NCI-H1105 treated with DMSO at 0.1 percent for 48 hours (cell line): ENCODE results near the gene NIPAL3.
"Not testable (repeated sequence)": the region's sequence is repeated elsewhere in the genome, so short reads cannot be mapped to it uniquely, and the experiment has no call there.

Experiments
- DNase-seq: peaks from one replicate; lab custom pipeline; 2025; lab: John Stamatoyannopoulos, UW

Gene NIPAL3

DNA sequence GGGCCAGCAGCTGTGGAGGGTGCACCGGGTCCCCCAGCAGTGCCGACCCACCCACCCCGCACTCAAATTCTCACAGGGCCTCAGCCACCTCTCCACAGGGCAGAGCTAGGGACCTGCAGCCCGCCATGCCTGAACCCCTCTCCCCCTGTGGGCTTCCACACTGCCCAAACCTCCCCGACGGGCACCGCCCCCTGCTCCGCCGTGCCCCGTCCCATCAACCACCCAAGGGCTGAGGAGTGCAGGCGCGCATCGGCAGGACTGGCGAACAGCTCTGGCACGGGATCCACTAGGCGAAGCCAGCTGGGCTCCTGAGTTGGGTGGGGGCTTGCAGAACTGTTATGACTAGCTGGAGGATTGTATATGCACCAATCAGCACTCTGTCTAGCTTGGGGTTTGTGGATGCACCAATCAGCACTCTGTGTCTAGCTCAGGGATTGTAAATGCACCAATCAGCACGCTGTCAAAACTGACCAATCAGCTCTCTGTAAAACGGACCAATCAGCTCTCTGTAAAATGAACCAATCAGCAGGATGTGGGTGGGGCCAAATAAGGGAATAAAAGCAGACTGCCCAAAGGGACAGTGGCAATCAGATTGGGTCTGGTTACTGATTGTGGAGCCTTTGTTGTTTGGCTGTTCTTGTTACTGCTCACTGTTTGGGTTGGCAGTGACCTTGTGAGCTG lies 74.6 kb downstream of the NIPAL3 start:
- no peak for DNase-seq

DNA sequence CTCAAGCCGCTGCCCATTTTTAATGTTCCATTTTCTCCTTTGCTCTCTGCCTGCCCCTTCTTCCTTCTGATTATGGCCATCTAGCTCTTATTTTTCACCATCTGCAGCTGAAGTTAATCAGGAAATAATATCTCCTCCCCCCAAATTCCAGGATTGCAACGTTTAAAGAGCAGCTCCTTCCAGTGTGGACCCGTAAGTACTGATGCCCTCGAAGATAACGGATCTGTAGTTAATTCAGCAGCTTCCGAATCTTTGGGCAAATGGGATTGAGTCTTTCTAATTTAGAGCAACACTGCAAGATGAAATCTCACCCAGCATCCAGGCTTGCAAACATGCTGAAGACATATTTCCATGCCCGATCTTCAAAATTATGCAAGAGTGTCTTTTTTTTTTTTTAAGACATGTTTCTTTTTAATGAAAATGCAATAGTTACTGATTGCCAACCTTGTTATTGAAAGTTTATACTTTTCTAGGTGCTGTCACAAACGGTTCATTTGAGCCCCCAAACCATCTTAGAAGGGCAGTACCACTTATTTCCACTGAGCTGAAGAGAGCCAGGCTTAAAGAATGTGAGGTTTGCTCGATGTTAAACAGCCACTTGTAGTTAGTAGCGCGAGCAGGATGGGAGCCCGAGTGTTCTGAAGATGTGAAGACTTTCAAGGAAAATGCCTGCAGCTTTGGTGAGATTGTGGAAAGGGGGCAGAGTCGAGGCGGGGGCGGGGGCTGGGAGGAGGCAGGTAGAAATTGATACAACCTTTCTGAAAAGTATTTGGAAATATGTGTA lies 76.2 kb downstream of the NIPAL3 start:
- no peak for DNase-seq

DNA sequence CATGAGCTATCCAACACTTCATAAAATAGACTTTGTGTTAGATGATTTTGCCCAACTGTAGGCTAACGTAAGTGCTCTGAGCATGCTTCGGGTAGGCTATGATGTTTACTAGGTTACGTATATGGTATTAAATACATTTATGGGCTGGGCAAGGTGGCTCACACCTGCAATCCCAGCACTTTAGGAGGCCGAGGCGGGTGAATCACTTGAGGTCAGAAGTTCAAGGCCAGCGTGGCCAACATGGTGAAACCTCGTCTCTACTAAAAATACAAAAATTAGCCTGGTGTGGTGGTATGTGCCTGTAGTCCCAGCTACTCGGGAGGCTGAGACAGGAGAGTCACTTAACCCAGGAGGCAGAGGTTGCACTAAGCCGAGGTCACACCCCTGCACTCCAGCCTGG lies 77.3 kb downstream of the NIPAL3 start:
- not testable (repeated sequence) for DNase-seq

DNA sequence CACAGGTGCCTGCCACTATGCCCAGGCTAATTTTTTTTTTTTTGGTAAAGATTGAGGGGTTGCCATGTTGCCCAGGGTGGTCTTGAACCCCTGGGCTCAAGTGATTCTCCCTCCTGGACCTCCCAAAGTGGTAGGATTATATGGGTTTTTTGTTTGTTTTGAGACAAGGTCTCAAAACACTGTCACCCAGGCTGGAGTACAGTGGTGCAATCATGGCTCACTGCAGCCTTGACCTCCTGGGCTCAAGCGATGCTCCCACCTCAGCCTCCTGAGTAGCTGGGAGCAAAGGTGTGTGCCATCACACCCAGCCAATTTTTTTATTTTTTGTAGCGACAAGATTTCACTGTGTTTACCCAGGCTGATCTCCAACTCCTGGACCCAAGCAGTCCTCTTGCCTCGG lies 78.2 kb downstream of the NIPAL3 start:
- DNase-seq = no peak

DNA sequence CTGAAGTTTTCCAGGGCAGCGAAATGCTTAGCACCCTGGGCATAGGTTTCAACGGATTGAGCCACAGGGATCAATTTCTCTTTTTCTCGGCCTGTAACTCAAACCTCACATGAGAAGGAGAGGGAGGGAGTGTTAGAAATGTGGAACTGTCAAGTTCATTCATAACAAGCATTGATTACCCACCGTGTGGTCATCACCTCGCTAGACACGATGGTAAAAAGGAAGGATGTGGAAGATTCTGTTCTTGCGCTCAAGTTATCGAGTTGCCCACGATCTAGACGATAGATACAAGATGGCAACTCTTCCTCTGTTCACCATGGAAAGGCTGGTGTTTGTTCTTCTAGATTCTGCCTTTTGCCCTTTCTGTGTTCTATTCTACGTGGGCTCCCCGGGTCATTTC lies 83.0 kb downstream of the NIPAL3 start:
- DNase-seq = no peak

DNA sequence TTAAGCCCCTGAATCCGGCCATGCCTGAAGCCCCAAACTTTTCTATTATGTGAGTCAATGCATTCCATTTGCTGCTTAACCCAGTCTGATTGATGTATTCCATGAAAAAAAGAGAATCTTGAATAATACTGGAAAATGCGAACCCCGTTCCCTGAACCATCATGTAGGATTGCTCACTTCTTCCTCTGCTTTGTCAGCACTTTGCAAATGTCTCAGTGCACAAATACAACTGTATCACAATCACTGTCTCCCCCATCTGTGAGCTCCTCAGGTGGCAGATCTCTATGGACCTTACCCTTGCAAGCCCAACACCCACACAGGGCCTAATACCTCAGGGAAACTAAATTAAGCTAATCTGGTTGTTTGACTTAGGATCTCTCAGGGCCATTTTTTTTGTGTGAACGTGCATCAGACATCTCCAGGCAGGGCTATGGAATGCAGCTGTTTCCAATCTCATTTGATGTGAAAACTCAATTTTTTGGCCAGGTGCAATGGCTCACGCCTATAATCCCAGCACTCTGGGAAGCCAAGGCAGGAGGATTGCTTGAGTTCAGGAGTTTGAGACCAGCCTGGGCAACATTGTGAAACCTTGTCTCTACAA lies 84.9 kb downstream of the NIPAL3 start:
- no peak for DNase-seq

DNA sequence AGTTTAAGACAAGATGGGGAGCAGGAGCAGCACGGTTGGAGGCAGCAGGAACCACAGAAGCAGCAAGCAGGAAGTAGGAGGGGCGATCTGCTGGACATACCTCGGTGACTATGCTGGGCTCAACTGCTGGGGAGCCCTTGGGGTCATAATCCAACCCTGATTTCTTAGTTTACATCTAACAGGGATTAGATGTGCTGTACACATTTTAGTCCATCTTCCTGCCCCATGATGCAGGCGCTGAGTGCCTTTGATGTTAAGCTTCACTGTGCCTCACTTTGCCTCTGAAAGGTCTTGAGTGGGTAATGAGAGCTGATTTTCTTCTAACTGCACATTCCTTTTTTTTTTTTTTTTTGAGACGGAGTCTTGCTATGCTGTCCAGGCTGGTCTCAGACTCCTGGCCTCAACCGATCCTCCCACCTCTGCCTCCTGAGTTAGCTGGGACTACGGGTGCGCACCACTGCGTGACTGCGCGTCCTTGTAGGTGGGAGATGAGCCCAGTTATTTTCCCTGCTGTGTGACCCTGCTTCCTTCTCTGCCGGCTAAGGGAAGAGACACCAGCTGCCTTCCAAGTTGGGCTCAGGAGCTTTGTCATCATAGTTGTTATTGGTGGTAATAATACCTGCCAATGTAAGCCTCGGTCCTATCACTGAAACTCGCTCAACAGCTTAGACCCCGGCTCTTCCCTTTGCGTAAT lies 85.9 kb downstream of the NIPAL3 start:
- no peak for DNase-seq

DNA sequence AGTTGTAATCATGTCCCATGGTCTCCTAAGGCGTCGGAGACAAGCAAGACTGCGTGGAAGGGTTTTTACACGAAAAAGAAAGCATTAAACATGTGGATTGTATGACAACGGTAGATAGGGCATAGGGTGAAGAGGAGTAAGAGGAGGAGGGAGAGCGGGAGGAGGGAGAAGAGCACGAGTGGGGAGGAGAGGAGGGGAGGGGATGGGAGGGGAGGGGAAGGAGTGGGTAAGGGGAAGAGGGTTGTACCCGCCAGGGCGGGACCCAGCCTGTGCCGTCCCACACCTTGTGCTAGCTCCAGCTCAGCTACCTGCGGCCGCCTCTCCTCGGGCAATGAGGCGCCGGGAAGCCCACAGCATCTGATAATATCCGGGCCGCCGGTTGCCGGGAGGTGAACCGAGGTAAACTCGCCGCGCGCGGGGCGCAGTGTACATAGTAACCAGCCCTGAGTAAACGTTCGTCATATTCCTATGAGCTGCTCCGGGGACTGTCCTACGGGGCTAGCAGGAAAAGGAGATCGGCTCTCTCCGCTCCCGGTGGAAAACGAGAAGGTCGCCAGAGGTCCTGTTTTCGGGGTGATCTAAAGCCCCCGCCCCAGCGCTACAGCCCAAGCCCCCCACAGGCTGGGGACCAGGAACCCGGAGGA lies 86.6 kb downstream of the NIPAL3 start:
- DNase-seq = peak; percentile 51

DNA sequence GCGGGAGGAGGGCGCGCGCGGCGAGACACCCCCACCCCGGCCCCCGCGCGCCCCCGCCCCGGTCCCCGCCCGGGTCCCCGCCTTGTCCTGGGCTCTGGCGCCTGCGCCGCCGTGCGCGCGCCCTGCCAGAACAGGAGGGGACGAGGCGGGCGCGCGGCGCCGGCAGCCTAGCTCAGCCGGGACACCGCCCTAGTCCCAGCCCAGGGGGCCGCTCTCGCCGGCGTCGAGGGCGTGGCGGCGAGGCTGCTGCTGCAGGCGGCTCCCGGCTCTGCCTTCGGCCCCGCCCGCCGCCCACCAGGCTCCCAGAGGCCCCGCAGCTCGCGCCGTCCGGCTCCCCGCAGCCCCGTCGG lies 87.1 kb downstream of the NIPAL3 start, which contains the start of gene RCAN3:
RCAN3 (plus strand) TSS at position 128 of the 350 bp plus-strand sequence. CDS start 11,537 bp downstream, outside the sequence.
- peak; percentile 75 for DNase-seq

DNA sequence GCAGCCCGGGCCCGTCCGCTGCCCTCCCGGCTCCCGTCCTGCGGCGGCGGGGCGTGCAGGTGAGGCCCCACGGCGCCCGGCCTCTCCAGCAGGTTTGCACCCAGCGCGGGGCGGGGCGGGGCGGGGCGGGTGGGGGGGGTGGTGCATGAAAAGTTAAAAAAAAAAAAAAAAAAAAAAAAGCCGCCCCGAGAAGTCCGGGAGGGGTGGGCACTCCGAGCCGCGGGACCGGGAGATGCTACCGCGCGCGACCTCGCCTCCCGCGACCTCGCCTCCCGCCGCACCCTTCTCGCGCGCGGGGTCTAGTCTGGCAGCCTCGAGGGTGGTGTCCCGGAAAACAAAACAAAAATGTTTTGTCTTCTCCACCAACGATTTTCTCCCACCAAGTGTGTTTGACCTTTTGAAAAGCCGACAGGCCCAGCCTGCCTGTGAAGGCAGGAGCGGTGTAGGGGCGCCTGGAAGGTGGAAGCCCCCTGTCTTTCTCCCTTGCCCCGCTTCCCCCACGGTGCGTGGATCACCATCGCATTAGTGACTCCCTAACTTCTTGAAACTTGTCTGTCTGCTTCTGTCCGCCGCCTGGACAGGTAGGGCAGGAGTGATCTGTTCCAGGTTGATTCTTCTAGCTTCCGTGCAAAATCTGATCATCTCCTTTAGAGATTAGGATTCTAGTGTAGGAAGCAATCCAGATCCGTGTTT lies 87.6 kb downstream of the NIPAL3 start:
- DNase-seq = no peak

DNA sequence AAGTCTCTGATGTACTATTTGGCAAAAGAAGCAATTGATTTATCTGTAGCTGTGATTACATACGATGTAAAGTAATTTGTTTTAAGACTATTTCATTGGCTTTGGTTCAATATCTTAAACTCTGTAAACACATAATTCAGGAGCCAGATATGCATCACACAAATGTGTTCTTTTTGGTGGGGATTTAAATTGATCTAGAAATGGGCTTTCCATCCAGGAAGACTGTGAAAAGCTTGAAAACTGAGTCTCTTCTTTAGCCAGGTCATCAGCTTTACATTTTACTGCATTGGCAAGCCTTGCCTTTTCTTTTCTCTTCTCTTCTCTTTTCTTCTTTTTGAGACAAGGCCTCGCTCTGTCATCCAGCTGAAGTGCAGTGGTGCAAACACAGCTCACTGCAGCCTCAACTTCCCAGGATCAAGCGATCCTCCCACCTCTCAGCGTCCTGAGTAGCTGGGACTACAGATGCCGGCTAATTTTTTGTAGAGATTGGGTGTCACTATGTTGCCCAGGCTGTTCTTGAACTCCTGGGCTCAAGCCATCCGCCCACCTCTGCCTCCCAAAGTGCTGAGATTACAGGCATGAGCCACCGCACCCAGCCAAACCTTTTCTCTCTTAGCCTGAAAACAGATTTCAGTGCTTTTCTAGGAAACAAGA lies 88.4 kb downstream of the NIPAL3 start:
- DNase-seq = no peak

DNA sequence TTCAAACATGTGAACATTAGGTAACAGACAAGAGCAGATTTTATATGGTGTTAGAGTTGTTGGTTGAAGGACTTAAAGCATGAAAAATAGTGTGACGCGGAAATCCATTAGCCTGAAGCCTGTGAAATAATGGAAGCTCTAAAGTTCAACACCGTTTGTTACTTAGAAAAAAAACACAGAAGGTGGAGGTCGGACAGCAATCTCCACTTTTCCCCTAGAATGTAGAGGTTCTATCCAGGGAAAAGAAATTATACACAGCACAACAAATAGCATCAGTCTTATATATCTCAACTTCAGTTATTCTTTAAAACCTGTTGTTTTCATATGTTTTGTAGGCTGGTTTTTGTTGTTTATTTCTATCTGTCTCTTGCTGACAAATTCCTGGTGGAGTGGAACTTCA lies 89.0 kb downstream of the NIPAL3 start:
- no peak for DNase-seq

DNA sequence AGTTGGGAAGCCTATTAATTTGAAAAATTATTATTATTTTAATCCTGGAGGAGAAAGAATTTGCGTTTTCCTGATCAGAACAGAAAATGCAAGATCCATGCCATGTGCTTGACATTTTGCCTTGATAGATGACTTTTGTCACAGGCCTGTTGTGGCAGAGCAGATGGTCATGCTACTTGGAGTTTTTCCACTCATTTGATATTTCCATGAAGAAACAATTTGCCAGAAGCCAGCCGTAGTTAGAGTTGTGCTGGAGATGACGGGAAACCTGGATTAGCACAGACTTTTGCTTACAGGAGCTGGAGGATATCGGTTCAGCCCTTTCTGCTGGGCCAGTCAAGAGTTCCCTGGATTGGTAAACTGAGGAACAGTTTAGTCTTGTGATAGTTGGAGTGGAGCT lies 90.2 kb downstream of the NIPAL3 start:
- DNase-seq = no peak

DNA sequence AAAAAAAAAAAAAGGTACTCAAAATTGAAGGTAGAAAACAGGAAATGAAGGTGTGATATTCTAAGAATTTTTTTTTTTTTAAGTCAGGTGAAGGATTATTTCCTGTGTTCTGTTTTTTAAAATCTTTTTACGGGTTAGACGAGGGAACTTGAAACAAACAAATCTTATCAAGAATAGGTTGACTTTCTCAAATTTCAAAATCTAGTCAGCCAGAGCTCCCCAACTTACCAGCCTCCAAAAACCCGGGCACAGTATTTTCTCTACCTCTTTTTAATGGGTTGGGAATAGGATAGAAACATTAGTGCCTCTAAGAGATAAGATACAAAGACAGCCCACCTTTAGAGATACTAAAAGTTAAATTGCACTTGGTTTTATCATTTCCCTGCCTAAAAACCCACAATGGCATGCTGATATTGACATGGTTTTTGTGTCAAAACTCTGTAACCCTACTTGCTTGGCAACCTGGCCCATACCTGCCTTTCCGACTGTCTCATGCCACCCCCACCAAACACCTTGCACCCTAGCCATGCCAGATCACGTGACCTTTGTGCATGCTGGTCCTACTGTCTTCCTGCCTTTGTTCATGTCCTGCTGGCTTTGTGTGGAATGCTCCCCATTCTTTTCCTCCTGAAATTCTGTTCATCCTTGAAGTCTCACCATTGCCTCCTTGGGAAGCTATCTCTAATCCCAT lies 91.2 kb downstream of the NIPAL3 start:
- DNase-seq = no peak

DNA sequence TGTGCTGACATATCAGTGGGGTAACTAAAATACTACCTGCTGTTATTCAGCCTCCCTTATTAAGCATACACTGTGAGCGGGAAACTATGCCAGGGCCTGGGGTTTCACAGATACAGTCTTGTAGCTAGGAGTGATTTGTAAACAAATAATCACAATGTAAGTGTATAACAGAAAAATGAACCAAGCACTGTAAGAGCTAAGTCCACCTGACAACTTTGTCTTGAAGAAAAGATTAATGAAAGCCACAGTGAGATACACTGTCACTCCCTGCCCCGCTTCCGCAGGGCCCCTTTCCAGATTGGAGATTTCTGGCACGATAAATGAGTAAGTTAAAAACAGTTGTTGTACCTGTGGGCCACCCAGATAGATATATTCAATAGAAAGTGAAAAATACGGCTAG lies 91.8 kb downstream of the NIPAL3 start:
- DNase-seq = no peak

DNA sequence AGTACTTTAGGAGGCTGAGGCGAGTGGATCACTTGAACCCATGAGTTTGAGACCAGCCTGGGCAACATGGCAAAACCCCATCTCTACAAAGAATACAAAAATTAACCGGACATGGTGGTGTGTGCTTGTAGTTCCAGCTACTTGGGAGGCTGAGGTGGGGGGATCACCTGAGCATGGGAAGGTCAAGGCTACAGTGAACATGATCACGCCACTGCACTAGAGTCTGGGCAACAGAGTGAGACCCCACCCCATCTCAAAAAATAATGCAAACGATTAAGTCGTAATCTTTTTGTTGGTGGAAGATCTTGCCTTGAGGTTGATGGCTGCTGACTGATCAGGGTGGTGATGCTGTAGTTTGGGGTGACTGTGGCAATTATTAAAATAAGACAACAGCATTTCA lies 93.3 kb downstream of the NIPAL3 start:
- no peak for DNase-seq

DNA sequence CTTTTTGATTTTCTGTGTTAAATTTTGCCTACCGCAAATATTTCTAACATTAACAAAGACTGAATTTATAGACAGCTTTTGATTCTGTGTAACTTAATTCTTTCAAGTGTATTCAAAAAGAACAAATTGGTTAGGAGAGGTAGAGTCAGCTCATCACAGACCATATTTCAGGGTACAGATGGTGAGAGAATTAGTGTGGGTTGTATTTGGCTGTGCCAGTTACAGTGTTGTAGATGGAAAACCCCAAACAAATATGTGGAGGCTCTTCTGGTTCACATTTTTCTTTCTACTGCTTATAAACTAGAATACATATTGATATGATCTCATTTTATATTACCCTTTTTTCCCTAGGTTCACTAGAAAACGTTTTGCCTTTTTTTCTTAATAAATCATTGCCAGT lies 98.1 kb downstream of the NIPAL3 start:
- no peak for DNase-seq

DNA sequence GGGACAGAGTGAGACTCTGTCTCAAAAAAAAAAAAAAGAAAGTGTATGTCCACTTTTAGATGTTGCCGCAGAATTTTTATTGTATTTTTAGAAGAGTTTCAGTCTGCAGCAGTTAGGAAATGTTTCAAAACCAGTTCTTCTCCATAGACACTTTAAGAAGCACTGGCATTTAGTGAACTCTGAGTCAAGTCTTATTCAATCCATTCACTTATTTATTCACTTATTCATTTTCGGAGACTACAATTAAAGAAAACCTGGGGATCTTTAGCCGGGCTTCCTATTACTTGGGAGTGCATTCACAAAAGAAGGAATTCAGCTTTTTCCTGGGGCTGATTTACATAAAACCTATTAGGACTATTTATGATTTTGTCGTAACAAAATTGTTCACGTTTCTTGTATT lies 99.3 kb downstream of the NIPAL3 start:
- DNase-seq = no peak

DNA sequence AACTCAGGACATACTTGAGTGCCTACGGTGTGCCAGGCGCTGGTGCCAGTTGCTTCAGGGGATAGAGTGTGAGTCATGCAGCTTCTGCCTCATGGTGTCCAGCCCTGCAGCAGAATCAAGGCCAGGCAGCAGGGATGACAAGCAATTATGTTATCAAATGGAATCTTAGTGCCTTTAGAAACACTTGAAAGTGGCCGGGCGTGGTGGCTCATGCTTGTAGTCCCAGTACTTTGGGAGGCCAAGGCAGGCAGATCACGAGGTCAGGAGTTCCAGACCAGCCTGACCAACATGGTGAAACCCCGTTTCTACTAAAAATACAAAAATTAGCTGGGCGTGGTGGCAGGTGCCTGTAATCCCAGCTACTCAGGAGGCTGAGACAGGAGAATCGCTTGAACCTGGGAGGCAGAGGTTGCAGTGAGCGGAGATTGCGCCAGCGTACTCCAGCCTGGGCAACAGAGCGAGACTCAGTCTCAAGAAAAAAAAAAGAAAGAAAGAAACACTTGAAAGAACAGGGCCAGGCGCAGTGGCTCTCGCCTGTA lies 100.1 kb downstream of the NIPAL3 start:
- DNase-seq = not testable (repeated sequence)

DNA sequence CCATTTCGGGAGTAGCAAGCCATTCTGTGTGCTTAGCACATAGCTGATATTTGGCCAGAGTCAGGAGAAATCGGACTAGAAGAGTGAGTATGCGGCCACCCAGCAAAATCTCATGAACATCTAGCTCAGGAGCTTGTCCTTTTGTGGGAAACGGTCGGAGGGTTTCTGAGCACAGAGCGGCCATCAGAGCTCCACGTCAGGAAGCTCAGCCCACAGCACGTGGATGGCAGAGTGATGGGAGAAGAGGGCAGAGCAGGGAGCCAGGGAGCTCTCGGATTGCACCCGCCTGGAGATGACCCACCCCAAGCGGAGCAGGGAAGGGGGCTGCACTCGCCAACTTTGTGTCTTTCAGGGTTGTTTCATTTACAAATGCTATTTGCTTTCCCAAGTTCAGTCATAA lies 100.9 kb downstream of the NIPAL3 start:
- DNase-seq = no peak
